ENCODE data around the gene APC. TPM values are rescaled to one million over a fixed set of nuclear protein-coding genes. Genes with fewer than 3 reads are reported as not detected.

Gene APC
- polyA plus RNA-seq, 1 experiment = 25.7 TPM

DNA sequence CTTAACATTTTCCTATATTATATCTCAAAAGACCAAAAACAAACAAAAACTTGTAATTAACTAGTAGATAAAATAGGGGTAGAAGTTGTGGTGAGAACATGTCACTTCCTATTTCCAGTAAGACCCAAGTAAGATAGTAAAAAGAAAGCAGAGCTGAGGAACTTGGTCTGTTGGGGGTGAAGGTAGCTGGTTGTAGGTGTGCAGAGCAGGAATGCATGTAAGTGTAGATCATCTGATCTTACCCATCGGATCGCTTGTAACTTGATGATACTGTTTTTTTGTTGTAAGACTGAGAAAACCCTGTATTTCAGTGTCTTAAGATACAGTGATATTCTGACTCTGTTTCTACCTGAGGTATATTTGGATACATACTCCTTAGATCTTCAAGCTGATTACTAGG lies 129.1 kb downstream of the APC start:
- Histone ChIP-seq H3K27ac (ENCODE audit: low read depth, low read length) (no peak overlapping the region), H3K4me3 (ENCODE audit: low read depth, low read length) (no peak overlapping the region), H3K9me3 (ENCODE audit: control insufficient read depth, insufficient read depth, low read length) (no peaks in the 10 kb centered on the region), H3K27me3 (ENCODE audit: control insufficient read depth, insufficient read depth, low read length) (no peaks in the 10 kb centered on the region)
- DNase-seq (ENCODE audit: low read depth, low spot score) = no peak
- CTCF ChIA-PET = interaction anchor here (0.7 to 0.9 kb wide), 2 partner anchors 316 to 741 kb away, joined by 3 to 6 read pairs; no protein-coding TSS in a partner anchor
- POLR2A ChIA-PET = no interaction called here
- TF ChIP-seq, protein P1, sequence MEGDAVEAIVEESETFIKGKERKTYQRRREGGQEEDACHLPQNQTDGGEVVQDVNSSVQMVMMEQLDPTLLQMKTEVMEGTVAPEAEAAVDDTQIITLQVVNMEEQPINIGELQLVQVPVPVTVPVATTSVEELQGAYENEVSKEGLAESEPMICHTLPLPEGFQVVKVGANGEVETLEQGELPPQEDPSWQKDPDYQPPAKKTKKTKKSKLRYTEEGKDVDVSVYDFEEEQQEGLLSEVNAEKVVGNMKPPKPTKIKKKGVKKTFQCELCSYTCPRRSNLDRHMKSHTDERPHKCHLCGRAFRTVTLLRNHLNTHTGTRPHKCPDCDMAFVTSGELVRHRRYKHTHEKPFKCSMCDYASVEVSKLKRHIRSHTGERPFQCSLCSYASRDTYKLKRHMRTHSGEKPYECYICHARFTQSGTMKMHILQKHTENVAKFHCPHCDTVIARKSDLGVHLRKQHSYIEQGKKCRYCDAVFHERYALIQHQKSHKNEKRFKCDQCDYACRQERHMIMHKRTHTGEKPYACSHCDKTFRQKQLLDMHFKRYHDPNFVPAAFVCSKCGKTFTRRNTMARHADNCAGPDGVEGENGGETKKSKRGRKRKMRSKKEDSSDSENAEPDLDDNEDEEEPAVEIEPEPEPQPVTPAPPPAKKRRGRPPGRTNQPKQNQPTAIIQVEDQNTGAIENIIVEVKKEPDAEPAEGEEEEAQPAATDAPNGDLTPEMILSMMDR (IDR thresholded peaks at IDR 0.05; ENCODE audit: low read depth, low read length) = no peak

DNA sequence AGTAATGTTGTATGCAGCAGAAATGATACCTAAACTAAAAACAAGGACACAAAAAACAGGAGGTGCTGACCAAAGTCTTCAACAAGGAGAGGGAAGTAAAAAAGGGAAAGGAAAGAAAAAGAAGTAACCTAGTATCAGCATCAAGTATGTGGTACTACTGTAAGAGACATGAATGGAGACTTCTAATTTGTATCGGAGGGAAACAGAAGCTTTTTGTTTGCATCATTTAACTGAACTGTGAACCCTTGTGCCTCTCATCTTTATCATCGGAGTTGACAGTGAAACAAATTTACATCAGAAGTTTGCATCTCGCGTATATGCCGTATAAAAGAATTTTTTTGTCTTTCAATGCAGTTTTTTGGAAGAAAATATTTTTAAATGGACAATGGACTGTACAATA lies 129.7 kb downstream of the APC start:
- ChIA-PET POLR2A (no interaction called here), CTCF (interaction anchor here (0.9 kb wide), 1 partner anchor 316 kb away, joined by 3 read pairs; no protein-coding TSS in a partner anchor)
- no peaks in the 10 kb centered on the region for H3K27me3 ChIP-seq (ENCODE audit: control insufficient read depth, insufficient read depth, low read length)
- no peak overlapping the region for H3K27ac ChIP-seq (ENCODE audit: low read depth, low read length)
- H3K4me3 ChIP-seq (ENCODE audit: low read depth, low read length) = no peak overlapping the region
- TF ChIP-seq, protein P1 (IDR thresholded peaks at IDR 0.05; ENCODE audit: low read depth, low read length) = no peak
- H3K9me3 ChIP-seq (ENCODE audit: control insufficient read depth, insufficient read depth, low read length) = no peaks in the 10 kb centered on the region
- DNase-seq (ENCODE audit: low read depth, low spot score) = no peak

DNA sequence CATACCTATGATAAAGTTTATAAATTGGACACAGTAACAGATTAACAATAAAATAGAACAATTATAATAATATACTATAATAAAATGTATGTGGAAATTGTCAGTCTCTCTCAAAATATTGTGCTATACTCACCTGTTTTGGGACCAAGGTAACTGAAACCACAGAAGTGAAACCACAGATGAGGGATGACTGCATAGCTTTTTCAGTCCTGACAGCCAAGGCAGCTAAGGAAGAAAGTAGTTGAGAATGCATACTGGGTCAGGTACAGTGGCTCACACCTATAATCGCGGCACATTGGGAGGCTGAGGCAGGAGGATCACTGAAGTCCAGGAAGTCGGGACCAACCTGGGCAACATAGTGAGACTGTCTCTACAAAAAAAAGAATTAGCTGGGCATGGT lies 132.3 kb downstream of the APC start:
- ChIA-PET POLR2A (interaction anchor here (1.3 kb wide), 1 partner anchor 9 kb away, joined by 4 read pairs; the partner anchor contains the start of gene SRP19), CTCF (interaction anchor here (1.1 kb wide), 1 partner anchor 22 kb away, joined by 3 read pairs; no protein-coding TSS in a partner anchor)
- H3K27ac ChIP-seq (ENCODE audit: low read depth, low read length) = no peak overlapping the region
- DNase-seq (ENCODE audit: low read depth, low spot score) = no peak
- H3K27me3 ChIP-seq (ENCODE audit: control insufficient read depth, insufficient read depth, low read length) = no peaks in the 10 kb centered on the region
- TF ChIP-seq, protein P1 (IDR thresholded peaks at IDR 0.05; ENCODE audit: low read depth, low read length) = no peak
- no peak overlapping the region for H3K4me3 ChIP-seq (ENCODE audit: low read depth, low read length)
- H3K9me3 ChIP-seq (ENCODE audit: control insufficient read depth, insufficient read depth, low read length) = no peaks in the 10 kb centered on the region

DNA sequence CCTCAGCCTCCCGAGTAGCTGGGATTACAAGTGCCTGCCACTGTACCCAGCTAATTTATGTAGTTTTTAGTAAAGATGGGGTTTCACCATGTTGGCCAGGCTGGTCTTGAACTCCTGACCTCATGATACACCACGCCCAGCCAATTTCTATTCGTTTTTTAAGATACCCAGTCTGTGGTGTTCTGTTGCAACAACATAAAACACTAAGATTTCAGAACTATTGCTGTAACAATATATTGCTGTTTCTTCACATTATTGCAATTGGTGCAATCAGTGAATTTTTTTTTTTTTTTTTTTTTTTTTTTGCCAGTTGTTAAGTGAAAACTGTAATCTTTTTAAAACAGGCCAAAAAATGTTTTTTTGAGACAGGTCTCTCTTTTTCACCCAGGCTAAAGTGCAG lies 133.3 kb downstream of the APC start:
- Histone ChIP-seq H3K9me3 (ENCODE audit: control insufficient read depth, insufficient read depth, low read length) (no peaks in the 10 kb centered on the region), H3K27ac (ENCODE audit: low read depth, low read length) (no peak overlapping the region), H3K27me3 (ENCODE audit: control insufficient read depth, insufficient read depth, low read length) (no peaks in the 10 kb centered on the region), H3K4me3 (ENCODE audit: low read depth, low read length) (no peak overlapping the region)
- DNase-seq (ENCODE audit: low read depth, low spot score) = no peak
- ChIA-PET CTCF (interaction anchor here (1.1 kb wide), 1 partner anchor 23 kb away, joined by 3 read pairs; no protein-coding TSS in a partner anchor), POLR2A (interaction anchor here (1.3 kb wide), 1 partner anchor 10 kb away, joined by 4 read pairs; the partner anchor contains the start of gene SRP19)
- TF ChIP-seq, protein P1 (IDR thresholded peaks at IDR 0.05; ENCODE audit: low read depth, low read length) = no peak

DNA sequence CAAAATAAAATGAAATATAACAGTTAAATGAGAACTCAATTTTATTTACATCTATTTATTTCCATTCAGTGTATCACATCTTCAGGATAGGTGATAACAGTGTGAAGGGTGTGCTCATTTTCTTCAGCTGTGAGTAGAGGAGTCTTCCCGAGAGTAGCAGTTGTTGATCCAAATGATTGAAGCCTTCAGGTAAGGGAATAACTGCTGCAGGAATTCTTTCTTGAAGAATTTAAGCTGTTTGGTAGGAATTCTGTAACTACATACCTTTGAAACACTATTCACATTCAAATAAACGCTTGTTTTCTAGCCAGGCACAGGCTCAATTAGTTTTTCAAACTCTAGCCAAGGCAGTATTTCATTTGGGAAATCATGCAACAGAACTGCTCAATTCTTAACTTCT lies 138.7 kb downstream of the APC start:
- no peaks in the 10 kb centered on the region for H3K9me3 ChIP-seq (ENCODE audit: control insufficient read depth, insufficient read depth, low read length)
- no peaks in the 10 kb centered on the region for H3K27me3 ChIP-seq (ENCODE audit: control insufficient read depth, insufficient read depth, low read length)
- ChIA-PET POLR2A (no interaction called here), CTCF (no interaction called here)
- DNase-seq (ENCODE audit: low read depth, low spot score) = no peak
- H3K4me3 ChIP-seq (ENCODE audit: low read depth, low read length) = no peak overlapping the region
- H3K27ac ChIP-seq (ENCODE audit: low read depth, low read length) = no peak overlapping the region
- TF ChIP-seq, protein P1 (IDR thresholded peaks at IDR 0.05; ENCODE audit: low read depth, low read length) = no peak
